GM19023 (cell line): Measurements from ENCODE around the gene KIAA1549.

ENCODE experiments used
- ATAC-seq: cut with Tn5 transposase; IDR thresholded peaks from one replicate; pipeline ENCODE4 v1.9.1; 2021; ENCODE audit warnings: mild to moderate bottlenecking, moderate library complexity; ENCODE audit not compliant: unreplicated experiment

KIAA1549 gene

GRCh38 chr7:138975343-138976104 lies 5.7 kb downstream of the KIAA1549 start:
- ATAC-seq, result no peak

GRCh38 chr7:138974675-138975292 lies 6.4 kb downstream of the KIAA1549 start:
- ATAC-seq, result no peak

- ATAC-seq, result no peak
Observed at GRCh38 chr7:138974103-138974502, 7.1 kb downstream of the KIAA1549 start.

GRCh38 chr7:138970952-138971351 lies 10.2 kb downstream of the KIAA1549 start:
- no peak for ATAC-seq

- no peak for ATAC-seq
Observed at GRCh38 chr7:138970446-138970845, 10.7 kb downstream of the KIAA1549 start.

- ATAC-seq, result no peak
Observed at GRCh38 chr7:138967159-138967558, 14.0 kb downstream of the KIAA1549 start.

GRCh38 chr7:138964624-138965436 lies 16.4 kb downstream of the KIAA1549 start:
- no peak for ATAC-seq

GRCh38 chr7:138963675-138964074 lies 17.5 kb downstream of the KIAA1549 start:
- no peak for ATAC-seq

GRCh38 chr7:138962561-138963270 lies 18.5 kb downstream of the KIAA1549 start:
- no peak for ATAC-seq

- no peak for ATAC-seq
Observed at GRCh38 chr7:138961159-138961558, 20.0 kb downstream of the KIAA1549 start.

- no peak for ATAC-seq
Observed at GRCh38 chr7:138958391-138958956, 22.7 kb downstream of the KIAA1549 start.

GRCh38 chr7:138957753-138958390 lies 23.3 kb downstream of the KIAA1549 start:
- ATAC-seq, result no peak

GRCh38 chr7:138957217-138957616 lies 24.0 kb downstream of the KIAA1549 start:
- no peak for ATAC-seq

- ATAC-seq, result no peak
Observed at GRCh38 chr7:138954545-138955475, 26.4 kb downstream of the KIAA1549 start.

- ATAC-seq, result no peak
Observed at GRCh38 chr7:138952791-138953190, 28.4 kb downstream of the KIAA1549 start.

GRCh38 chr7:138951953-138952352 lies 29.2 kb downstream of the KIAA1549 start:
- ATAC-seq, result no peak

GRCh38 chr7:138949421-138950088 lies 31.6 kb downstream of the KIAA1549 start:
- ATAC-seq, result no peak

- ATAC-seq, result no peak
Observed at GRCh38 chr7:138948403-138948802, 32.8 kb downstream of the KIAA1549 start.

GRCh38 chr7:138945821-138946220 lies 35.4 kb downstream of the KIAA1549 start:
- no peak for ATAC-seq
